Medulla oblongata (tissue), 1 donor: ENCODE measurements around the gene AGPS.
A peak's percentile ranks its signal among the peaks of the same experiment; 100 is the strongest.
"Not testable (repeated sequence)": the region's sequence is repeated elsewhere in the genome, so short reads cannot be mapped to it uniquely, and the experiment has no call there.

Source experiments
- DNase-seq: peaks from one replicate; pipeline ENCODE4 v3.0.0-alpha.2; 2015; ENCODE audit errors: extremely low spot score

AGPS gene

DNA sequence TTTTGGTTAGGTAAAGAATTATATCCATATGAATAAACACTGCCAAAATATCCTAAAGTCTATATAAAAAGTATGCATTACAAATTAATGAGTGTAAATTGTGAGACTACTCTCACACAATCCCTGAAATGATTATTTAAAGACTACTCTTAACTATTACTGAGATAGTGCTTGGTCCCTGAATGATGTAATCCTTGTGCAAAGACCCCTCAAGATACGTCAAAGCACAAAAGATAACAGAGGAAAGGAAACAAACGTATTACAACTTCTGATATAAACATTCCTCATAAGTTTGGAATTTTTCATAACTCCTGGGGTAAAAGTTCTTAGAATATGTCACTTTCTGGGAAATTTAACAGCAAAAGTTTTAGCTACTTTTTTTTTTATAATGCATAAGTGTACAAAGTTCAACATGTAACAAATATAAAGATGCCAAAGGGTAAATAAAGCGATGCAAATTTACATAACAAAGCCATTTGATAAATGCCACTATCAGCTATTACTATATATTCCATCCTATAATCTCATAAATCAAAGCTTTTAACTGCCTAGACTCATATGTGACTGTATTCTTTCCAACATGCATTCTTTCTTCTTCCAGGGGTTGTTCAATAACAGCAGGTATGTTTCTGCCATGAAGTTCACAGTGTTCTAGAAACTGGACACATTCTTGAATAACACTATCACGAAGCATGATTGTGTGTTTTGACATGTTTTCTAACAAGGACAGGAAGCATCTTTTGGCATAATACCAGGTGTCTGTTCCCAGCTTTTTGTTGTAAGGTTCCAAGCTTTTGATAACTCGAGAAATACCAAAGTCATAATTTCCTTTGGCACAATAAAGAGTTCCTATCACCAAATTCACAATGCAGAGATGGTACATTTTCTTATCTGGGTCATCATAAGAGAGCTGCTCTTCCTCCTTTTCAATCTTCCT is 158.0 kb downstream of the AGPS start:
- DNase-seq: no peak

DNA sequence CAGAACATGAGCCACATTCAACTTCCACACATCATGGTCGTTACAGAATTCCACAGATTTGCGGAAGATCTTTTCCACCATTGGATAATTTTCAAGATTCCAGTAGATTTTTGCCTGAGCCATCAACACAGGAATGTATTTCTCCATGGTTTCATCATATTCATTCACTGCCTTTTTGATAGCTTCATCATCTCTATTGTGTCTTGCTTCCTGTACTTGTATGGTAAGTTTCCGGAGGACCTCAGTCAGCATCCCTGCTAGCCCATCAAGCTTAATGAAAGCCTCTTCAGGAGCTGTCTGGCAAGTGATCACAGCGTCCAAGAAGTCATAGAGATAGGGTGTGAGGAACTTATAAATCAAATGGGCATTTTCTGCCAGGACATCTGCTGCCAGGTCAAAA is 158.8 kb downstream of the AGPS start:
- DNase-seq: not testable (repeated sequence)

DNA sequence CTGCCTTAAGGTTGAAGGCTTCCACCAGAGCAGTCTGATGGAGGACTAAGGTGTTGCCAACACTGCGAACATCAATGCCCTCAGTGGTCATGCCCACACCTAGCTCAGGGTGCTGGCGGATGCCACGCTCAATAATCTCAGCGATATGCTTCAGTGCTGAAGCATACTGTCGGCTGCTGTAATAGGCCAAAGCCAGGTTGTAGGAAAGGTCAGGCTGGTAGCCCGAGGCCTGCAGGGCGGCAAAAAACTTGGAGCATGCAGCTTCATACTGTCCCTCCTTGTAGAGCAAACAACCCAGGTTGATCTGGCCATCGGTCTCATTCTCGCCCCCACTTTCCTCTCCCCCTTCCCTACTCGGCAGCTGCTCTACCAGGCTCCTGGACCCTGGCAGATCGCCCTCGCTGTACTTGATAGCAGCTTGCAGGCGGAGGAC is 159.4 kb downstream of the AGPS start:
- peak; percentile 46 for DNase-seq

DNA sequence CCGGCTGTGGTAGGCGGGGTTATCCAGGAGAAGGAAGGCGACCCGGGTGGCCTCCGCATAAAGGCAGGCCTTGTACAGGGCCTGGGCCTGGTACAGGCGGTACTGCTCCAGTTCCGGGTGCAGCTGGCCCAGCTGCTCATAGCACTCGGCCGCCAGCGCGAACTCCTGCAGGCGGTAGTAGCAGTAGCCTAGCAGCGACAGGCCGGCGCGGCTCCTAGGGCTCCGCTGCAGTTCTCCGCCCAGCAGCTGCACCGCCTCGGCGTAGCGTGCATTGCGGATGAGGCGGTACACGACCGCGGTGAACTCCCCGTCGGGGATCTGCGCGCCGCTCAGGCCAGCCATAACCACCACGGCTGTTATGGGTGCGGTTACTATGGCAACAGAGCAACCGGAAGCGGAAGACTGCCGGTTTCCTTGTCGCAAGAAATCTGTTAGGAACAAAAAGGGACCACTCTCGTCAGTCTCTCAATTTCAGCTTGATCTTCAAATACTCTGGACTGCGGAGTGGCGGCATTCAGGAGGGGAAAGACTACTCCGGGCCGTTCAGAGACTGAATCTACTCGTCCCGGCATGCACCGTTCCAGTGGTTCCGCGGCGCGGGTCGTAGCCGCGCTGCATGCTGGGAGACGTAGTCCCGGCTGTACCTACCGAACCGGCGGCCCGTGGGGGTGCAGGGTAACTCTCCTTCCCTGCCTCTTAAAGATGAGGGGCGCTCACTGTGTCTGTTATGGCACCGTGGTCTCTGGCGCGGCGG is 160.0 kb downstream of the AGPS start:
- DNase-seq: peak; percentile 91

DNA sequence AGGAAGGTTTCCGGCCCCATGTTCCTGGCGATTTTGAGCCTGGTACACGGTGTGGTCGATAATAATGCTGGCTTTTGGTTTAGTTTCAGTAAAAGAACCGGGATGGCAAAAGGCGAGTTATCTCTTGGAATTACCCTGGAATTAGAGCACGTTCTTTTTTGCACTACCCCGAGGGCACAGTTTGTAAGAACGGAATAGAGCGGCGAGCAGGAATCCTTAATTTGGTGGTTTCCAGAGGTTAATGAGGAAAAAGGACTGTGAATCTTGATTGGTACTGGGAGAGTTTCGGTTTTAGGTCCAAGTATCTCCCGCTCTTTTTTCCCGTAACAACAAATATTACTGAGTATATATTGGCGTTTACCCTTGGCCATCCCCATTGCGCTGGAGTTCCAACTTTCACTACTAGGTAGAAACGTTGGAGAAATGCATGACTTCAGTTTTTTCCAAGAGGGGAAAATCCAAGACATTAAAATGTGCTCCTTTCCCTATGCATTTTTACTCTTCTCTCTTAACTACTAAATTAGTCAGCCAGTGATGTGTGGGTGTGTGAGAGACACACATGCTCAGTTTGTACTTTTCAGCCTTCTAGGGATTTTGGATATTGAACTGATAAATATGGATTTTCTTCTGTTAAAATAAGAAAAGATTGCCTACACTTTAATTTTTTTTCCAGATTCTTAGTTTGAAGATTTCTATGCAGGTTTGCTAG is 160.8 kb downstream of the AGPS start:
- DNase-seq: peak; percentile 48

DNA sequence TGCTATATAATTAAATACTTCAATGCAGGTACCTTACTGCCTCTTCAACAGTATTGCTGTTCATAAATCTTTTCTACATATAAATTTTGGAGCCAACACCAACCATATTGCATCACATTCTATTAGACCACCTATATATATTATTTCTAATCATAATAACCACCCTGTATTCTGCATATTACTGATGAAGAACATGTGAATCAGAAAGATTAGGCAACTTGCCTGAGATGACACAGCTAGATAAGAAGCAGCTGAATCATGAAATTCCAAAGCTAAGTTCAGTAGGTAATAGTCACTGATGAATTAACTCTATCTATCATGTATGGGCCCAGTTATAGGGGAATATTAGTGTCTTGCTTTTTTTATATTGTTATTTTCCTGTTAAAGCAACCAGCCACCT is 161.8 kb downstream of the AGPS start:
- DNase-seq: no peak

DNA sequence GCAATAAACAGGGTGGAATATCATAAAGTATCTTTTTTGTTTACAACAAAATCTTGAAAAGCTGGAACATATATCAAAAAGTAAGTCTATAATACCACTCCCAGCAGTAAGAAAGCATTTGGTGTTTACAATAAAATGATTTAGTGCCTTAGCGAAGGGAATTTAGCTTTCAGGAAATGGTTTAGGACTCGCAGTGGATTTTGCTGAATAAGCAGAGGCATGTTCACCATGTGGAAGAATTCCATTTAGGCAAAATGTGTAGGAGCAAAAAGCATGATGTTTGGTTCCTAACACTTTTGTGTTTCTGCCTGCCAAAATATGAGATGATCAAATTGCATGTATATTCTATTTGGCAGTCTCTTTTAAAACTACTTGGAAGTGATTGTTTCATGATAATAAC is 163.6 kb downstream of the AGPS start:
- DNase-seq: no peak

DNA sequence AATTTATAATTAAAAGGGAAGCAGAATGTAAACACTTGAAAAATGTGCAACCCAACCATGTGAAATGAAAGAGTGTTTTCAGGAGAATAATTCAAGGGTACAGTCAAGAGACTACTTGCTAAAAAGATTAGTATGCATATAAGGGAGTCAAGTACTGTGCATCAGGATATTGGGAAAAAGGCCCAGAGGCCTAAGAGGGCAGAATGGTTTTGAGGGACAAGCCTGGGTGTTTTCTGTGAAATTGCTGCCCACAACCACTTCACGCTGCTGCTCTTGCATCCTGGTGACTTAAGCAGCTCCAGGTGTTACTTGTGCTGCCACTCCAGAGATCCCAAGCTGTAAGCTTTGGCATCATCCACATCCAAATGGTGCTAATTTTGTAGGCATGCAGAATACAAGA is 165.2 kb downstream of the AGPS start:
- DNase-seq: no peak

DNA sequence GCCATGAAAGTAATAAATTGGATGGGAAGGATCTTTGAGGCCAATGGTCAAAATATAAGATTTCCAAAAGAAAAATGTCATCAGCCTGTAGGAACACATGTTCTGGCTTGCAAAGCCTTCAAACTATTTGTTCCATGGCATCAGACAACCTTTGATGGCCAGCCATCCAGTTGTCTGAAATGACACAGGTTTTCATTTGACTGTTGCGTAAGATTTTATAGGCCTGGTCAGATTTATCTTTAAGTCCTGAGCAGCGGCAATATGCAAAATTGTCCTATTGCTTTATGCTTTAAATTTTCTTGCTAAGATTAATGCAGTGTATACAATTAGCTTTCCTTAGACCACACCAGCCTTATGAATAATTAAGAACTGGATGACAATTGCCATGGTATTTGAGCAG is 167.1 kb downstream of the AGPS start:
- DNase-seq: no peak

DNA sequence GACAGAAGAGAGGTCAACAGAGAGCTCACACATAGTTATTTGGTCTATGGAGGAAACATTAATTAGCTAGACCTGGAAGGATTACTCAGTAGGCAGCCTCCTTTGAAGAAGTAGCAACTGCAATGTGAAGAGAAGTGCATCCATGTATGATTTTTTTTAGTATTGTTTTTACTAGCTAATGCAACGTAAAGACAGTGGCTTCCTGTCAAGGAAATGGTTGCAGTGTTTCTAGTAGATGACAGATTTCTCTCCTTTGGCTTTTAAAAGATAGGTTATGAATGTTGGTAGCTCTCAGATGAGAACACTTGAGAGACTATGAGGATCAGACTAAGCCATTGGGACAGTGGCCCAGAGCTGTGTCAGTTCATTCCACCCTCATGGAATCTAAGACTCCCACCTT is 175.8 kb downstream of the AGPS start:
- no peak for DNase-seq

DNA sequence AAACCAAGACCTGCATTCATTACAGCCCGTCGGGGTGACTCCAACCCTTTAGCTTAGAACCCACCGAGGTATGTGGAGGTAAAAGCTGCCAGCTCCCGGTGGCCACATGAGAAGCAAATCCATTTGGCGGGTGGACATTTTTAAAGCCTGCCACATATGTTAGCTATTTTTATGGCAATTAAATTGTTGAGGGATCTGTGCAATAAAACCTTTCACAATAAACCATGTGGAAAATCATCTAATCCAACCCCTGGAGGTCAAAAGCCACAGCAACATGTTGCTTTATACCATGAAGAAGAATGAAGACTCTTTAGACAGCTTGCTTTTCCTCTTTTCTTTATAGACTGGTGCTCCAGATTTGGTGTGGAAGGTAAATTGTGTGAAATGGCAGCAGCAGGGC is 176.3 kb downstream of the AGPS start:
- no peak for DNase-seq

DNA sequence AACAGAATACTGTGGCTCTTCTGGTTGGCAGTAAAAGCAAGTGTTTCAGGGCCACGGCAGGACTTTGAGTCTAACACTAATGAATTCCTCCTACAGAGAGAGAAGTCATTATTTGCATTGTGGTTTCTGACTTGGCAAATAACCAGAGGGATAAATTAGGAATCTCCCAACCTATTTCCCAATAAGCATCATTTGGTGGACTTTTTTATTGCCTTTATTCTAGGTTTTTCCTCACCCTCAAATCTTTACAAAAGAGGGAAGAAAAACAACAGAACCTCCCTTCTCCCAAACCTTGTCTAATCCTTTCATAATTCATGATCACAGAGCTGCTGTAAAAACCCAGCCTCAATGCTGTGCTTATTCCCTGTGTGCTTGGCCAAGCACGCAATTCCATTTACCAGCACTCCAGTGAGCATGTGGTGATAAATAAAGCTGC is 179.7 kb downstream of the AGPS start:
- DNase-seq: no peak

DNA sequence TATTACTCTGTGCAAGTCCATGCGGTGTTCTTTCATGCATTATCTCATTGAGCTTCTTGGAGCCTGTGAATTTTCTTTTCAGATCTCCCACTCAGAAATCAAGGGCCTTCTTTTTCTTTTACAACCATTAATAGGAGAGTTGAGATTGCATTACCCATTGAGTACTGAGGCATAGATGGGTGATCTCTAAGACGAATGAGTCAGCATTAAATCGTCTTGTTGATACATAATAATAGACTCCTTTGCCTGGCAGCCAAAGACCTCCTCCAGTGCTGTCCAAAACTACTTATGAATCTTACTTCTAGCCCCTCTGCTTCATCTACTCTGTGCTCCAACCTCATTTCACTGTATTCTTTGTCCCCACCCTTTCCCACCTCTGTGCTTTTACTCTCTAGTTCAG is 180.5 kb downstream of the AGPS start:
- no peak for DNase-seq

DNA sequence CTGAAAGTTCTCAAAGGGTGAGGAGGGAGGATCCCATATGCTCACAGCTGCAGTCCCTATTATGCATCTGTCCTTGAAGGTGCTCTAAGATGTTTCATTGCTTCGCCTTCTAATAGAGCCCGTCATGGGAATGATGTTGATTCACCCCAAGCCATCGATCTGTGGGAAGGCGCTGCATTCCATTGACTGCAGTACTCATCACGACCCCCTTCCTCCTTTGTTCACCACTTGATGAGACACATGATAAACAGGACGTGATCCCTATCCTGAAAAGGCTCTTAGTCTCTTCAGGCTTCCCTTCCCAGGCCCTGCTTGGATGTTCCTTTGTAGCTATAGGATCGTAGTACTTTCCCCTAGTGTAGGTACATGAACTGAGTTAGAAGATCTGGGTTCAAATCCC is 181.8 kb downstream of the AGPS start:
- DNase-seq: no peak

DNA sequence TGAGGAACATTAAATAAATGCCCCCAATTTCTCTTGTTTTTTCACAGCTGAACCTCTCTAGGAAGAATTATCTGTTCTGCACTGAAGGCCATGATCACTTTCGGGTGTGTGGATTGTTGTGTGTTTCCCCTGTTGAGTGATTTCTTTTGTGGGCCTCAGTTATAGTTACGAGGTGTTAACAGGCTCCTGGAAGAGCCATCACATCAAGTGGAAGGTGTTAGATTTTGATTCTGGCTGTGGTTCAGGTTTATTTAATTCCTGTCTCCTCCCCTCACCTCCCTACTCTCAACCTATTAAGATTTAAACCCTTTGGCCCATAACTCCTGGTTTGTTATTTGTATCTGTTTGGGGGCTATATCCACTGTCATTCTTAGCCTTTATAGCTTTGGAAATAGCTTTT is 182.8 kb downstream of the AGPS start:
- no peak for DNase-seq

DNA sequence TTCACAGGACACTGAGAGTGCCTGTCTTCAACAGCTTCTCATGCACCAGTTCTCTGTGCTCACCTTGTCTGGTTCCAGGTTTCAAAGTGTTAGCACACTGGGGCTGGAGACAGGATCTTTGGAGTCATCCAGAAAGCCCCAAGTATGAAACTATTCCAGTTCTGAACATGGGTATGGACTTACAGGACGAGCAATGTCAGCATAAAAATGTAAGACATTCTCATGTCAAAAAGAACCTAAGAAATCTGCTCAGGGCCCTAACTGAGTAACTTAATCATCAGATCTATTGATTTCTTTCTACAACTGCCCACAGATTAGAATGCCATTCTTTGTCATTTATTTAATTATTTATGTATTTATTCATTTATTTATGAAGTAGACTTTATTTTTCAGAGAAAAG is 184.5 kb downstream of the AGPS start:
- DNase-seq: no peak

DNA sequence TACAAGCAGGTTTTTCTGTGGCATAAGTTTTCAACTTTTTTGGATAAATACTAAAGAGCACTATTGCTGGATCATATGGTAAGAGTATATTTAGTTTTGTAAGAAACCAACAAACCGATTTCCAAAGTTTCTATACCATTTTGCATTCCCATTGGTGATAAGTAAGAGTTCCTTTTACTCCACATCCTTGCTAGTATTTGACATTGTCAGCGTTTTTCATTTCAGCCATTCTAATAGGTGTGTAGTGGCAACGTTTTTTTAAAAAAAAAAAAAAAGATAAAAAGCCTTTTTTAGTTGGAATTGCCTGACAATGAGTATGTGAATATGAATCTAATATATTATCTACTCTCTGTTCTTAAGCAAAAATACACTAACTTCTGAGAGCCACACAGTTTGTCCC is 185.9 kb downstream of the AGPS start:
- no peak for DNase-seq

DNA sequence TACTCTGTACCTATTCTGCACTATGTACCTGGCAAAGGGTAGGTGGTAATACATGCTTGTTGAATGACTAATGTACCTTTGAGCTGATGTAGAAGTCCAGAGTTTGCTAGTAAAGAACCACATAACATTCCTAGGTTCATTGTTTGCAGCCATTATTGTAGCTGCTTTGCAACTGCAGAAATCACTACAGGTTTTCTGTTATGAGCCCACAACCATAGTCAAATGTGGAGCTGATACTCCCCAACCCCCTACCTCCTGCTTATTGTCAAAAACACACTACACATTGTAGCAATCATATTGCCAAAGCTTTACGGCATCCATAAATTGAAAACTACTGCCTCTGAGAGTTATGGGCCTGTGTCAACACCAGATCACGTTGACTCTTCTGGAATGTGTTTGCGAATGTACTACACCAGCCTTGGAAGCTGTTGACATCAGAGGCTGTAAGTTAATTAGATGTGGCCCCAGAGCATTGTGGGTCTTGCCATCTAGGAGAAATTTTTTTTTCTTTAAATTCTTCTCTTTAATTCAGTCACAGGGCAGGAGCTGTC is 187.0 kb downstream of the AGPS start:
- no peak for DNase-seq

DNA sequence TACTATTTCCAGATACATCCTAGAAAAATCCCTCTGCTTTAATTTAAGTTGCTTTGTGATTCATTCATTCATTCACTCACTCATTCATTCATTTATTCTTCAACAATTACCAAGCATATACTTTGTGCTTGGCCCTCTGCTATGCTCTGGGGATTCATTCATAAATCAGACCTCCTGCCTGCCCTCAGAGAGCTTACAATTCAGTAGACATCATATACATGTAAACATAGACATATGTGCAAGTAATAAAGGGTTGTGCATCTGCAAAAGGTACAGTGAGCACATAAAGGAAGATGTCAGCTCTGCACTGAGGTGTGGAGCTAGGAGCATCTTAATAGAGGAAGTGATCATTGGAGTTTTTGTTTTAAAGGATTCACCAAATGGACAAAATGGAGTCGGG is 189.4 kb downstream of the AGPS start:
- DNase-seq: no peak

DNA sequence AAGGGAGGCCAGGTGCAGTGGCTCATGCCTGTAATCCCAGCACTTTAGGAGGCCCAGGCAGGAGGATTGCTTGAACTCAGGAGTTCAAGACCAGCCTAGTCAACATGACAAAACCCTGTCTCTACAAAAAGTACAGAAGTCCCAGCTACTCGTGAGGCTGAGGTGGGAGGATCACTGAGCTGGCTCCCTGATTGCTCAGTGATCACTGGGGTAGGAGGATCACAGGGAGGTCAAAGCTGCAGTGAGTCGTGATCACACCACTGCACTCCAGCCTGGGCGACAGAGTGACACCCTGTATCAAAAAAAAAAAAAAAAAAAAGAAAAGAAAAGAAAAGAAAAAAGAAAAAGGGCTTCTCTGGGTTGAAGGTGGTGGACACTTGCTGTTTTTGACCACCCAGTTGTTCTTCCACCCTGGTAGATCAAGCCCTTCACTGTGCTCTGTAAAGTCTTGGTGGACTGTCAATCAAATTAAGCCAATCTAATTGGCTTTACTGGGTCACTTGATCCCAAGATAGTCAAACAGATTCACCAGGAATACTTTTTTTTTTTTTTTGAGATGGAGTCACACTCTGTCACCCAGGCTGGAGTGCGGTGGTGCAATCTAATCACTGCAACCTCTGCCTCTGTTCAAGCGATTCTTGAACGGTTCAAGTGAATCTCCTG is 191.6 kb downstream of the AGPS start:
- no peak for DNase-seq

DNA sequence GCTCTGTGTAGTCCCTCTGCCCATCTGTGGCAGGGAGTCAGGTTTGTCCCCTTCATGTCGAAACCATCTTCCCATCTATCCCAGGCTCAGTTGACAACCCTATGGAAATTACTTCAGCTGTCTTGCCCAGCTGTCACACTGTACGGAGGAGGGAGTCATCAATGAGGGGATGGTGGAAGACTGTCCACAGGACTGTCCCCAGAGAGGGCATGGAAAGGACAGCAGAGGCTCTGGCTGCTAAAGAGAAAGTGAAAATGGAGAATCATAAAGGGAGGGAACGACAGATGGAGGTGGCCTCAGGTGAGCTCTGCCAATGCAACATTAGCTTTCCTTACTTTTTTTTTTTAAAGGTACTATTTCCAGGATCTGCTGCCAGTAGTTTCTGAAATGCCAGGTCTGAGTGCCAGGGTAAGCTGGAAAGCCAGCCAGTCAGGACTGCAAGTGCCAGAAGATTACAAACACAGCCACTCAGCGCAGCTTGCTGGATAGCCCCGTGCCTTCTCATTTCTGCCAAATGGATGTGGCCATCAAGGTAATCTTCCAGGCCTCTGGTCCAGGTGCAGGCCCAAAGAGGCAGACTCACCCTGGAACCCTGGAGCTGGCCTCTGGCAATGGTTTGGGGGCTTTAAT is 192.8 kb downstream of the AGPS start:
- DNase-seq: no peak
